Transverse colon (tissue), 3 donors: ENCODE measurements around the gene CDHR1.

Experiments used
- CTCF ChIP-seq, 5 experiments: fragments of 200-600 bp in 3 of 5; fragments of 450-650 bp in 2 of 5; sonication (generic) in 3 of 5; IDR thresholded peaks; 1 replicate in 2 of 5; 2 replicates in 3 of 5; pipeline ENCODE4 v1.5.1; 2016 to 2017; ENCODE audit warnings: antibody characterized with exemption in 5 of 5, inconsistent platforms in 3 of 5, mild to moderate bottlenecking in 2 of 5, moderate library complexity in 1 of 5
- EP300 ChIP-seq: sonication (generic); formaldehyde crosslinking; IDR thresholded peaks from one replicate; pipeline ENCODE4 v1.6.1; 2017; ENCODE audit warnings: antibody characterized with exemption, low read depth
- POLR2A ChIP-seq: fragments of 450-650 bp; IDR thresholded peaks from one replicate; pipeline ENCODE4 v1.6.1; 2016; ENCODE audit warnings: antibody characterized with exemption, mild to moderate bottlenecking, moderate library complexity

GRCh38 chr10:84267503-84268126 is 73.3 kb downstream of the CDHR1 start:
- TF ChIP-seq POLR2A (no peak), EP300 (no peak), CTCF (IDR thresholded peaks at IDR 0.05) (peak; percentile 40 to 63 (median 53))
